Spleen (tissue), 11 donors: Measurements from ENCODE around the gene OPRPN. TPM values are rescaled to one million over a fixed set of nuclear protein-coding genes. Genes with fewer than 3 reads are reported as not detected.

Experiments used
- DNase-seq: peaks from one replicate; pipeline ENCODE4 v3.0.0-alpha.2; 2020
- H3K27ac ChIP-seq, 8 donors: fragments of 200-600 bp; sonication (generic) in 7 of 8; 1 replicate in 4 of 8; 2 replicates in 4 of 8; pipeline versions ENCODE4 v1.5.0 to v1.8.0; 2016 to 2021; ENCODE audit warnings: inconsistent platforms in 4 of 8, mild to moderate bottlenecking in 4 of 8, moderate library complexity in 1 of 8
- H3K27me3 ChIP-seq, 7 donors: fragments of 200-600 bp; sonication (generic) in 6 of 7; replicated peaks in 1 of 7; 1 replicate in 4 of 7; 2 replicates in 3 of 7; pipeline versions ENCODE4 v1.5.0 to v1.8.0; 2016 to 2021; ENCODE audit warnings: inconsistent platforms in 3 of 7, mild to moderate bottlenecking in 1 of 7
- H3K36me3 ChIP-seq, 6 donors: fragments of 200-600 bp; sonication (generic) in 5 of 6; 1 replicate in 4 of 6; 2 replicates in 2 of 6; pipeline versions ENCODE4 v1.5.0 to v1.8.0; 2016 to 2021; ENCODE audit warnings: inconsistent platforms in 2 of 6
- H3K4me1 ChIP-seq, 6 donors: fragments of 200-600 bp; sonication (generic) in 5 of 6; 1 replicate in 3 of 6; 2 replicates in 3 of 6; pipeline versions ENCODE4 v1.5.0 to v1.8.0; 2016 to 2021; ENCODE audit warnings: inconsistent platforms in 3 of 6
- H3K4me3 ChIP-seq, 8 donors: fragments of 200-600 bp; sonication (generic) in 7 of 8; 1 replicate in 4 of 8; 2 replicates in 4 of 8; pipeline versions ENCODE4 v1.5.0 to v1.8.0; 2016 to 2021; ENCODE audit warnings: inconsistent platforms in 4 of 8, mild to moderate bottlenecking in 4 of 8, moderate library complexity in 2 of 8
- H3K9me3 ChIP-seq, 8 donors: fragments of 200-600 bp; sonication (generic) in 7 of 8; 1 replicate in 4 of 8; 2 replicates in 4 of 8; pipeline versions ENCODE4 v1.5.0 to v1.8.0; 2016 to 2021; ENCODE audit warnings: inconsistent platforms in 4 of 8
- POLR2A ChIP-seq, 3 donors: fragments of 450-650 bp; IDR thresholded peaks; one replicate each; pipeline ENCODE4 v1.5.1; 2017; ENCODE audit warnings: antibody characterized with exemption in 3 of 3, mild to moderate bottlenecking in 1 of 3
- POLR2AphosphoS5 ChIP-seq, 3 donors: sonication (generic); formaldehyde crosslinking; IDR thresholded peaks; one replicate each; pipeline ENCODE4 v1.5.1; 2017; ENCODE audit warnings: antibody characterized with exemption in 3 of 3
- WGBS, 5 donors: extraction: QIAGEN DNeasy Blood & Tissue Kit in 3 of 5; methylation state at CpG; one replicate each; pipeline versions ENCODE4 v1.1.5 to v1.1.7; 2013 to 2018; 5-methylcytosine and 5-hydroxymethylcytosine counted together
- intact Hi-C: fragments of 100-400 bp; cut with DNase I; formaldehyde crosslinking; loops from one replicate; pipeline ENCODE4 v1.15.0; 2023; ENCODE audit warnings: low total_unique reads
- polyA plus RNA-seq, 3 donors: library from polyadenylated mRNA; stranded (reverse); fragments of 200-250 nt; gene quantifications; one replicate each; pipeline ENCODE4 v1.2.1, GENCODE V29; 2013
- total RNA-seq, 7 donors: library from RNA; depleted of rRNA in 3 of 7; stranded (reverse); fragments of >200 nt in 3 of 7; fragmentation: NEBNext Ultra II Directional in 4 of 7; extraction: Animal tissue kit (Norgen Biotek cat#: 25700) in 4 of 7; gene quantifications; one replicate each; pipeline versions ENCODE4 v1.1.0 to v1.2.1, GENCODE V29; 2016 to 2021
- TF ChIP-seq, protein P1 (sequence below), 11 experiments: fragments of 200-600 bp in 7 of 11; fragments of 450-650 bp in 4 of 11; sonication (generic) in 4 of 11; IDR thresholded peaks in 8 of 11; conservative IDR thresholded peaks in 3 of 11; 1 replicate in 7 of 11; 2 replicates in 4 of 11; pipeline versions ENCODE4 v1.4.0 to v1.8.0; 2016 to 2021; ENCODE audit warnings: antibody characterized with exemption in 11 of 11, inconsistent platforms in 4 of 11, mild to moderate bottlenecking in 1 of 11
- donor health status: healthy with polysubstance abuse.
- donor health status: DM: no; HTN: no; CAD: no; lungs with moderate emphysema.
- donor health status: DM: no; HTN: no; CAD: no.
- donor health status: Bipolar disorder and iron deficiency.
- donor health status: healthy.
- donor health status: DM: no; HTN: no; CAD: no.
- donor health status: DM: yes; HTN: yes; CAD: no.

The OPRPN gene
- total and polyA plus RNA-seq, 10 donors = not detected

- H3K4me1 ChIP-seq = no peaks in the 10 kb centered on the region
- peaks cover 0 to 5% (median 0%) of the 10 kb centered on the region in 8 donors for H3K9me3 ChIP-seq
- no peaks in the 10 kb centered on the region for H3K36me3 ChIP-seq
- H3K27ac ChIP-seq = no peak overlapping the region
- peaks cover 0 to 8% (median 0%) of the 10 kb centered on the region in 7 donors for H3K27me3 ChIP-seq
- H3K4me3 ChIP-seq = no peak overlapping the region
- TF ChIP-seq, protein P1, sequence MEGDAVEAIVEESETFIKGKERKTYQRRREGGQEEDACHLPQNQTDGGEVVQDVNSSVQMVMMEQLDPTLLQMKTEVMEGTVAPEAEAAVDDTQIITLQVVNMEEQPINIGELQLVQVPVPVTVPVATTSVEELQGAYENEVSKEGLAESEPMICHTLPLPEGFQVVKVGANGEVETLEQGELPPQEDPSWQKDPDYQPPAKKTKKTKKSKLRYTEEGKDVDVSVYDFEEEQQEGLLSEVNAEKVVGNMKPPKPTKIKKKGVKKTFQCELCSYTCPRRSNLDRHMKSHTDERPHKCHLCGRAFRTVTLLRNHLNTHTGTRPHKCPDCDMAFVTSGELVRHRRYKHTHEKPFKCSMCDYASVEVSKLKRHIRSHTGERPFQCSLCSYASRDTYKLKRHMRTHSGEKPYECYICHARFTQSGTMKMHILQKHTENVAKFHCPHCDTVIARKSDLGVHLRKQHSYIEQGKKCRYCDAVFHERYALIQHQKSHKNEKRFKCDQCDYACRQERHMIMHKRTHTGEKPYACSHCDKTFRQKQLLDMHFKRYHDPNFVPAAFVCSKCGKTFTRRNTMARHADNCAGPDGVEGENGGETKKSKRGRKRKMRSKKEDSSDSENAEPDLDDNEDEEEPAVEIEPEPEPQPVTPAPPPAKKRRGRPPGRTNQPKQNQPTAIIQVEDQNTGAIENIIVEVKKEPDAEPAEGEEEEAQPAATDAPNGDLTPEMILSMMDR (IDR thresholded peaks at IDR 0.05 in 8 of 11, conservative IDR thresholded peaks at IDR 0.05 in 3 of 11) = no peak
- TF ChIP-seq POLR2A (IDR thresholded peaks at IDR 0.05) (no peak), POLR2AphosphoS5 (IDR thresholded peaks at IDR 0.05) (no peak)
- WGBS, 5 donors = 45 to 64% (median 54%) methylated on average over 5 to 7 of the region's 7 CpGs
- DNase-seq = peak; percentile 32
- intact Hi-C loops = no loop called here
Observed at GRCh38 chr4:70437197-70437596, 39.5 kb downstream of the OPRPN start.

DNA sequence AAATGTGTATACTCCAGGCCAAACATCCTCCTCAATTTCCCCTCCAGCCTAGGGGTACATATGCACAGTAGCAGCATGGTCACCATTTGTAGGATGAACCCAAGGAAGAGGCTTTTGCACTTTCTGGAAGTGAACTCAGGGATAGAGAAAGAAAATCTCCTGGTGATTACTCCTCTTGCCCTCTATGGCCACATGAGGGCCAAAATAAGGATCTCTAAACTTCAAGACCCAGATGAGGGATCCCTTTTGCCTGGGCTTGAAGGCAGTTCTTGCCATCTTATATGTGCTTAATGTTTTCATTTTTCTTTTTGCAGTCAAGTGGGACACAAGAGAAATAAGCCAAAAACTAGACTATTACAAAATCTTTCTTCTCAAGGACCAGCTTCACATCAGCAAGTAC, 44.7 kb downstream of the OPRPN start:
- no peak for TF ChIP-seq POLR2AphosphoS5 (IDR thresholded peaks at IDR 0.05)
- TF ChIP-seq, protein P1 (IDR thresholded peaks at IDR 0.05 in 8 of 11, conservative IDR thresholded peaks at IDR 0.05 in 3 of 11) = no peak
- no peak for TF ChIP-seq POLR2A (IDR thresholded peaks at IDR 0.05)
- intact Hi-C loops = no loop called here
- H3K36me3 ChIP-seq = no peaks in the 10 kb centered on the region
- H3K27ac ChIP-seq = no peak overlapping the region
- no peaks in the 10 kb centered on the region for H3K9me3 ChIP-seq
- no peaks in the 10 kb centered on the region for H3K4me1 ChIP-seq
- DNase-seq = no peak
- peaks cover 0 to 2% (median 0%) of the 10 kb centered on the region in 7 donors for H3K27me3 ChIP-seq
- no peak overlapping the region for H3K4me3 ChIP-seq

DNA sequence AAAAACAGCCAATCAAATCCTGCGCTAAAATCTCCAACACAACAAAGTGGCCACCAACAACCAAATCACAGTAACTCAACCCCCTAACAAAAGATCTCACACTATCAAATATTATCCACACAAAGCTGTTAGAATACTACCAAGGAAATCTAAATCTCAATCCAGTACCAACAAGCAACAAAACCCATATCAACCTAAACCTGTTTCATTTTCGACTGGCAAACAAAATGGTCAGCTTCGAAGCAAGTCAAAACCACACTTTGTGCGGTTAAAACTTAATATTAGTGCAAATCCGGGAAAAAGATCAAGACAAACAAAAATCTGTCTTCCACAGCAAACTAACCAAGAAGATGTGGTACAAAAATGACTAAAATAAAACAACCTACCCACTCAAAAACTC, 45.6 kb downstream of the OPRPN start:
- no peaks in the 10 kb centered on the region for H3K27me3 ChIP-seq
- H3K9me3 ChIP-seq = no peaks in the 10 kb centered on the region
- no peak overlapping the region for H3K4me3 ChIP-seq
- no peaks in the 10 kb centered on the region for H3K36me3 ChIP-seq
- H3K27ac ChIP-seq = no peak overlapping the region
- intact Hi-C loops = no loop called here
- no peaks in the 10 kb centered on the region for H3K4me1 ChIP-seq
- no peak for DNase-seq
- WGBS, 5 donors = 86 to 92% (median 89%) methylated on average over 5 of the region's 5 CpGs
- TF ChIP-seq, protein P1 (IDR thresholded peaks at IDR 0.05 in 8 of 11, conservative IDR thresholded peaks at IDR 0.05 in 3 of 11) = no peak
- no peak for TF ChIP-seq POLR2AphosphoS5 (IDR thresholded peaks at IDR 0.05)
- no peak for TF ChIP-seq POLR2A (IDR thresholded peaks at IDR 0.05)

GRCh38 chr4:70449220-70449619, 51.5 kb downstream of the OPRPN start:
- no peaks in the 10 kb centered on the region for H3K36me3 ChIP-seq
- peaks cover 0 to 21% (median 8%) of the 10 kb centered on the region in 8 donors for H3K9me3 ChIP-seq
- intact Hi-C loops = no loop called here
- 68 to 82% (median 77%) methylated on average over 3 of the region's 3 CpGs for WGBS, 5 donors
- H3K4me1 ChIP-seq = no peaks in the 10 kb centered on the region
- no peak overlapping the region for H3K27ac ChIP-seq
- no peak for DNase-seq
- no peak for TF ChIP-seq POLR2A (IDR thresholded peaks at IDR 0.05)
- no peak for TF ChIP-seq POLR2AphosphoS5 (IDR thresholded peaks at IDR 0.05)
- TF ChIP-seq, protein P1 (IDR thresholded peaks at IDR 0.05 in 8 of 11, conservative IDR thresholded peaks at IDR 0.05 in 3 of 11) = no peak
- H3K27me3 ChIP-seq = no peaks in the 10 kb centered on the region
- H3K4me3 ChIP-seq = no peak overlapping the region
